Neuron (in vitro differentiated cells): ENCODE results near the gene PLXNA4.

ENCODE experiments used
- H2AFZ ChIP-seq: one replicate; pipeline ENCODE4 v1.6.1; 2013; ENCODE audit warnings: low read depth, mild to moderate bottlenecking, inconsistent platforms, low read length, moderate library complexity
- H3K27me3 ChIP-seq: one replicate; pipeline ENCODE4 v1.6.1; 2013; ENCODE audit warnings: low read length; ENCODE audit not compliant: insufficient read depth
- H3K36me3 ChIP-seq: one replicate; pipeline ENCODE4 v1.6.1; 2013; ENCODE audit warnings: low read length; ENCODE audit not compliant: insufficient read depth
- H3K4me1 ChIP-seq: one replicate; pipeline ENCODE4 v1.6.1; 2013; ENCODE audit warnings: low read length; ENCODE audit not compliant: insufficient read depth
- H3K4me3 ChIP-seq: 2 replicates; pipeline ENCODE4 v1.5.1; 2013; ENCODE audit warnings: mild to moderate bottlenecking, low read length, moderate library complexity
- H3K9me3 ChIP-seq: one replicate; pipeline ENCODE4 v1.6.1; 2013; ENCODE audit warnings: low read length

PLXNA4 gene

GRCh38 chr7:132476541-132476940, 99.7 kb downstream of the PLXNA4 start:
- Histone ChIP-seq H3K27me3 (peaks cover 6% of the 10 kb centered on the region), H3K9me3 (no peaks in the 10 kb centered on the region), H3K4me3 (no peak overlapping the region), H3K4me1 (peaks cover 13% of the 10 kb centered on the region), H3K36me3 (no peaks in the 10 kb centered on the region), H2AFZ (no peak overlapping the region)

- Histone ChIP-seq H3K9me3 (no peaks in the 10 kb centered on the region), H3K36me3 (no peaks in the 10 kb centered on the region), H3K27me3 (peaks cover 6% of the 10 kb centered on the region), H2AFZ (peak overlapping the region; percentile 33), H3K4me1 (peaks cover 13% of the 10 kb centered on the region), H3K4me3 (no peak overlapping the region)
These were observed 100.6 kb downstream of the PLXNA4 start for GRCh38 chr7:132475669-132476116.

GRCh38 chr7:132475037-132475668, 101.1 kb downstream of the PLXNA4 start:
- Histone ChIP-seq H3K36me3 (no peaks in the 10 kb centered on the region), H2AFZ (peak overlapping the region; percentile 33), H3K9me3 (no peaks in the 10 kb centered on the region), H3K4me1 (peaks cover 13% of the 10 kb centered on the region), H3K4me3 (no peak overlapping the region), H3K27me3 (peaks cover 4% of the 10 kb centered on the region)

DNA sequence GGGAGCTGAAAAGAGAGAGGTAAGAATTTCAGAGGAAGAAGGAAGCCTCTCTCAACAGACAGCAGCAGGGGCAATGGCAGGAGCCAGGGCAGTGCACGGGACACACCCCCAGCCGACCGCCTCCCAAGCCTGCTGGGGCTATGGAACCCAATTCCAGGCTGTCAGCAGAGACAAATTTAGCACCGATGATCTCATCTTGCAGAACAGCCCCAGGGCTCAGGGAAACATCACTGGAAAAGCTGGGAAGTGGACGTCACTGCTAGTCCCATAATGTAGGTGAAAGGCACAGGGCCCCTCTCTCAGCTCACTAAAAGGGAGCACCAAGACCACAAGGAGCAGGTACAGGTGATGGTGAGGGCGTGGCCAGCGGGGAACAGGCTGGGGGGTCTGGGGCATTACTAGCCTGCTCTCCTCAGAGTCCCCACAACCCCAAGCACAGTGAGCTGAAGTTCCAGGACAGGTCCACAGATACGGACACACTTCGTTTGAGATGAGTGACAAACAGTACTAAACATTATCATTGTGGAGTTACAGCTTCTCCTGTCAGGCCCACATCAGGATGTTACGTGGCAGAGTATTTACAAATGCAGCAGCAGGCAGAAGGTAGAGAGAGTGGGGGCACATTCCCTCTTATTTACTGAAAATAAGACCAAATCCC, 103.7 kb downstream of the PLXNA4 start:
- Histone ChIP-seq H3K27me3 (peaks cover 4% of the 10 kb centered on the region), H3K9me3 (no peaks in the 10 kb centered on the region), H3K4me3 (no peak overlapping the region), H2AFZ (no peak overlapping the region), H3K4me1 (peaks cover 13% of the 10 kb centered on the region), H3K36me3 (no peaks in the 10 kb centered on the region)

DNA sequence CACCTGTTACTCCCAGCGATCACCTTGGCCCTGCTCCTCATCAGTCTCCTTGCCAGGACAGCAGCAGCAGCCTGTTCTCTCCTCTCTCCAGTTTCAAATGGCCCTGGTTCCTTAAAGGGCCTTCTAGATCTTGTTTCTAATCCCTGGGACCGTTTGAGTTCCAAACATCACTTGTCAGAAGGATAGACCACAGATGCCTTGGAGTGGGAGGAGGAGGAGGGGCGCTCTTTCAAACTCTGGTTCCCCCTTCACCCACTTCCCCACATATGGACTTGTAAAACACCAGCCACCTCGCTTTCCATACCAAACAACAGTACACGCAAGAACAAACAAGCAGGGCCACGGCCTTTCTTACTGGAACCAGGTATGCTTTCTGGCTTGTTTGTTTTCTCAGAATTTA, 104.8 kb downstream of the PLXNA4 start:
- H3K4me1 ChIP-seq: peaks cover 13% of the 10 kb centered on the region

DNA sequence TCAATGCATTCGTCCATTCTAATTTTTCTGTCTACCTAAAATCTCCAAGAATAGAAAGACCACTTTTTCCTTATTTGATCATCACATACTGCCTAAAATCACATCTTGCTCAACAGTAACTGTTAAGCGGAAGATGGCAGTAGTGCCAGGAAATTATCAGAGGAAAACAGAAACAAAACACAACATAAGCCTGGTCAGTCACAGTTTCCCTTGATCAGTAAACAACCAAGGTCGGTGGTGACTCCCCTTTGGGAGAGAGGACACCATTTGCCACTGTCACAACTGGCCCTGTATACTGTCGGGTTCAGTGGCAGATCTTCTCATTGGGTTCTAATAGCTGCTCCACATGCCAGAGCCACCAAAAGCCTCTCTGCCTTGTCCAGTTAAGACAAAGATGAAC, 106.6 kb downstream of the PLXNA4 start:
- H3K4me1 ChIP-seq: no peaks in the 10 kb centered on the region
- H3K27me3 ChIP-seq: no peaks in the 10 kb centered on the region
- no peaks in the 10 kb centered on the region for H3K9me3 ChIP-seq
- no peak overlapping the region for H2AFZ ChIP-seq
- H3K36me3 ChIP-seq: no peaks in the 10 kb centered on the region
- no peak overlapping the region for H3K4me3 ChIP-seq

More for the DNA sequence above, 104.8 kb downstream of the PLXNA4 start:
- Histone ChIP-seq H3K4me3 (no peak overlapping the region), H2AFZ (no peak overlapping the region), H3K9me3 (no peaks in the 10 kb centered on the region), H3K36me3 (no peaks in the 10 kb centered on the region), H3K27me3 (peaks cover 4% of the 10 kb centered on the region)

GRCh38 chr7:132469264-132469663, 107.0 kb downstream of the PLXNA4 start:
- Histone ChIP-seq H3K4me3 (no peak overlapping the region), H2AFZ (no peak overlapping the region), H3K4me1 (no peaks in the 10 kb centered on the region), H3K36me3 (no peaks in the 10 kb centered on the region), H3K9me3 (no peaks in the 10 kb centered on the region), H3K27me3 (no peaks in the 10 kb centered on the region)

DNA sequence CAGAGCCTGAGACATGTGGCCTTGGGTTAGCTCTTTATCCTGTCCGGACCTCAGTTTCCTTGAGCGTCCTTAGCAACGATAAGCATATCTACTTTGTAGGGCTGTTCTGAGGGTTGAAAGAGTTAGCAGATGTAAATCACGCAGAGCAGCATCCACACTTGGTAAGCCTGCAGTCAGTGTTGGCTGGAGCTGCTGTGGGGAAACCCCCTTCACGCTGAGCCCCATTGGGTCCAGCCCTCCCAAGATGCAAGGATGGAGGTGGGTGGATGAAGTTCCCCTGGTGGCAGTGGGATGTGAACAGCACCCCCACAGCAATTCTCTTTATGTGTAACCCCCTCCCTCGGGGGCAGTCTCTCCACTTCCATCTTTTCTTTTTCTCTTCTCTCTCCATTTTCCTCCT, 109.9 kb downstream of the PLXNA4 start:
- no peaks in the 10 kb centered on the region for H3K4me1 ChIP-seq
- no peak overlapping the region for H2AFZ ChIP-seq
- H3K27me3 ChIP-seq: no peaks in the 10 kb centered on the region
- H3K9me3 ChIP-seq: no peaks in the 10 kb centered on the region
- no peak overlapping the region for H3K4me3 ChIP-seq
- no peaks in the 10 kb centered on the region for H3K36me3 ChIP-seq

DNA sequence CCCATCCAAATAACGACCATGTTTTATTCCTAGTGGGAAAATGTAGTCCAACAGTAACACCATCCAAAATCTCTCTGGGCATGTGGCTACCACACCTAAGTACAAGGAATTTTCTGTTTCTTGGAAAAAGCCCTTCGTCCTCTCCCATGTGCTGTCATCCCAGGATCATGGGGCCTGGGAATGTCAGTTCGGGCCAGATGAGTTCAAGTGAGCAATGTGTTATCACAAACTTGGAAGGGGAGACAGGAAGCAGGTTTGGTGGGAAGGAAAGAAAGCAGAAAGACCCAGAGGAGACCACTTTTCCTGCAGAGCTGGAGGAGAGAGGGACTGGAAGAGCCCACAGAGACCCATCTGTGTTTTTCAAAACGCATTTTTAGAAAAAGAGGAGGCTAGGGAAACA, 110.8 kb downstream of the PLXNA4 start:
- no peak overlapping the region for H2AFZ ChIP-seq
- H3K4me1 ChIP-seq: no peaks in the 10 kb centered on the region
- H3K27me3 ChIP-seq: no peaks in the 10 kb centered on the region
- H3K9me3 ChIP-seq: no peaks in the 10 kb centered on the region
- H3K36me3 ChIP-seq: no peaks in the 10 kb centered on the region
- no peak overlapping the region for H3K4me3 ChIP-seq

- Histone ChIP-seq H3K4me3 (no peak overlapping the region), H3K4me1 (no peaks in the 10 kb centered on the region), H3K36me3 (no peaks in the 10 kb centered on the region), H3K9me3 (no peaks in the 10 kb centered on the region), H2AFZ (no peak overlapping the region), H3K27me3 (no peaks in the 10 kb centered on the region)
These were observed 111.5 kb downstream of the PLXNA4 start for GRCh38 chr7:132464740-132465139.

GRCh38 chr7:132463922-132464321, 112.3 kb downstream of the PLXNA4 start:
- Histone ChIP-seq H3K4me3 (no peak overlapping the region), H3K27me3 (no peaks in the 10 kb centered on the region), H3K4me1 (no peaks in the 10 kb centered on the region), H3K36me3 (no peaks in the 10 kb centered on the region), H3K9me3 (no peaks in the 10 kb centered on the region), H2AFZ (no peak overlapping the region)

- Histone ChIP-seq H3K9me3 (no peaks in the 10 kb centered on the region), H3K36me3 (no peaks in the 10 kb centered on the region), H2AFZ (no peak overlapping the region), H3K4me1 (no peaks in the 10 kb centered on the region), H3K4me3 (no peak overlapping the region), H3K27me3 (no peaks in the 10 kb centered on the region)
These were observed 113.8 kb downstream of the PLXNA4 start for GRCh38 chr7:132462478-132462877.

- no peak overlapping the region for H2AFZ ChIP-seq
- H3K36me3 ChIP-seq: no peaks in the 10 kb centered on the region
- H3K9me3 ChIP-seq: no peaks in the 10 kb centered on the region
- H3K4me3 ChIP-seq: no peak overlapping the region
- no peaks in the 10 kb centered on the region for H3K27me3 ChIP-seq
- H3K4me1 ChIP-seq: no peaks in the 10 kb centered on the region
These were observed 115.2 kb downstream of the PLXNA4 start for GRCh38 chr7:132461032-132461592.
